ENCODE results near the gene GLIS1. TPM values are rescaled to one million over a fixed set of nuclear protein-coding genes. Genes with fewer than 3 reads are reported as not detected.

The GLIS1 gene
- polyA plus RNA-seq = not detected in 2 replicates
- not detected in 2 replicates for polyA minus RNA-seq

- no peaks in the 10 kb centered on the region for H3K36me3 ChIP-seq (ENCODE audit: insufficient read depth, low read length)
- TF ChIP-seq CTCF (IDR thresholded peaks at IDR 0.05; ENCODE audit: poor library complexity, severe bottlenecking) (peak; percentile 23), RAD21 (conservative IDR thresholded peaks at IDR 0.05) (no peak), TAF1 (IDR thresholded peaks at IDR 0.05; ENCODE audit: low read depth) (no peak), SMC3 (conservative IDR thresholded peaks at IDR 0.05; ENCODE audit: poor library complexity) (no peak), EZH2 (IDR thresholded peaks at IDR 0.05; ENCODE audit: borderline replicate concordance, insufficient read depth, low read length, poor library complexity, severe bottlenecking) (no peak), POLR2AphosphoS5 (IDR thresholded peaks at IDR 0.05) (no peak), MXI1 (conservative IDR thresholded peaks at IDR 0.05; ENCODE audit: poor library complexity, severe bottlenecking) (no peak)
- H3K9ac ChIP-seq (ENCODE audit: low read length) = peak within 1 kb of the TSS; percentile 40
- H3K4me2 ChIP-seq (ENCODE audit: low read length) = peak within 1 kb of the TSS; percentile 68
- H3K27ac ChIP-seq (ENCODE audit: low read length) = no peak within 1 kb of the TSS
- no peaks in the 10 kb centered on the region for H3K9me3 ChIP-seq (ENCODE audit: low read length)
- H3K4me3 ChIP-seq (ENCODE audit: low read length) = peak within 1 kb of the TSS; percentile 83
- no peaks in the 10 kb centered on the region for H3K9me2 ChIP-seq (ENCODE audit: insufficient read depth, low read length)
- H4K20me1 ChIP-seq (ENCODE audit: insufficient read depth) = no peaks in the 10 kb centered on the region
- no peaks in the 10 kb centered on the region for H3K79me2 ChIP-seq (replicated peaks; ENCODE audit: insufficient read depth, low read length)
- no peak within 1 kb of the TSS for H2AFZ ChIP-seq (ENCODE audit: low read depth, low read length)
- no peaks in the 10 kb centered on the region for H3F3A ChIP-seq (ENCODE audit: insufficient read depth, low read length, poor library complexity, severe bottlenecking)
- peaks cover 62% of the 10 kb centered on the region for H3K27me3 ChIP-seq (ENCODE audit: insufficient read depth, low read depth, low read length)
Observed at GRCh38 chr1:53739109-53739681, at the start of gene GLIS1. GLIS1 (minus strand) TSS chr1:53739164; CDS start chr1:53738064, 1,100 bp downstream.

GRCh38 chr1:53787655-53788054 is 48.7 kb upstream of the GLIS1 start:
- no peaks in the 10 kb centered on the region for H4K20me1 ChIP-seq (ENCODE audit: insufficient read depth)
- H3K36me3 ChIP-seq (ENCODE audit: insufficient read depth, low read length) = no peaks in the 10 kb centered on the region
- no peak overlapping the region for H3K4me2 ChIP-seq (ENCODE audit: low read length)
- no peak overlapping the region for H3K4me3 ChIP-seq (ENCODE audit: low read length)
- H3K9me2 ChIP-seq (ENCODE audit: insufficient read depth, low read length) = no peaks in the 10 kb centered on the region
- no peaks in the 10 kb centered on the region for H3F3A ChIP-seq (ENCODE audit: insufficient read depth, low read length, poor library complexity, severe bottlenecking)
- H2AFZ ChIP-seq (ENCODE audit: low read depth, low read length) = no peak overlapping the region
- no peaks in the 10 kb centered on the region for H3K9me3 ChIP-seq (ENCODE audit: low read length)
- H3K27me3 ChIP-seq (ENCODE audit: insufficient read depth, low read depth, low read length) = no peaks in the 10 kb centered on the region
- no peak overlapping the region for H3K27ac ChIP-seq (ENCODE audit: low read length)
- H3K9ac ChIP-seq (ENCODE audit: low read length) = no peak overlapping the region
- TF ChIP-seq EP300 (conservative IDR thresholded peaks at IDR 0.05; ENCODE audit: poor library complexity, severe bottlenecking) (no peak), CTCF (IDR thresholded peaks at IDR 0.05; ENCODE audit: poor library complexity, severe bottlenecking) (no peak), REST (IDR thresholded peaks at IDR 0.05; ENCODE audit: borderline replicate concordance) (no peak), MXI1 (conservative IDR thresholded peaks at IDR 0.05; ENCODE audit: poor library complexity, severe bottlenecking) (no peak), SMC3 (conservative IDR thresholded peaks at IDR 0.05; ENCODE audit: poor library complexity) (no peak), TAF1 (IDR thresholded peaks at IDR 0.05; ENCODE audit: low read depth) (no peak), RAD21 (conservative IDR thresholded peaks at IDR 0.05) (no peak), EZH2 (IDR thresholded peaks at IDR 0.05; ENCODE audit: borderline replicate concordance, insufficient read depth, low read length, poor library complexity, severe bottlenecking) (no peak), POLR2AphosphoS5 (IDR thresholded peaks at IDR 0.05) (no peak)
- H3K79me2 ChIP-seq (replicated peaks; ENCODE audit: insufficient read depth, low read length) = no peaks in the 10 kb centered on the region

Measured in neural cell (in vitro differentiated cells).